Naive thymus-derived CD8-positive, alpha-beta T cell (primary cell): ENCODE results near the gene RBMS2. TPM values are rescaled to one million over a fixed set of nuclear protein-coding genes. Genes with fewer than 3 reads are reported as not detected.

Source experiments
- ATAC-seq, 2 donors: fragments of 150-1000 bp; cut with Tn5 transposase in 1 of 2; sonication (Bioruptor Pico), chemical (Tn5 transposase) in 1 of 2; 1 replicate in 1 of 2; 2 replicates in 1 of 2; pipeline ENCODE4 v1.10.0; 2021; ENCODE audit warnings: mild to moderate bottlenecking in 2 of 2, moderate library complexity in 2 of 2
- POLR2A ChIA-PET: fragments of 350-600 bp; sonication (Branson Sonifier 250); formaldehyde crosslinking; loops from one replicate; lab custom pipeline; 2021; ENCODE audit warnings: antibody characterized with exemption; lab: Charles Lee
- DNase-seq, 10 donors: peaks; one replicate each; pipeline versions ENCODE4 v3.0.0 to v3.0.0-alpha.2; 2020 to 2022
- H3K27ac Mint-ChIP-seq, 10 donors: one replicate each; pipeline ENCODE4 v1.8.0; 2020 to 2022; ENCODE audit warnings: mild to moderate bottlenecking in 10 of 10, mixed read lengths in 10 of 10, moderate library complexity in 4 of 10, inconsistent platforms in 1 of 10
- H3K27me3 Mint-ChIP-seq, 5 donors: one replicate each; pipeline ENCODE4 v1.8.0; 2021 to 2022; ENCODE audit warnings: mixed read lengths in 5 of 5
- H3K36me3 Mint-ChIP-seq, 3 donors: one replicate each; pipeline ENCODE4 v1.8.0; 2020 to 2022; ENCODE audit warnings: mixed read lengths in 3 of 3, mild to moderate bottlenecking in 2 of 3, inconsistent platforms in 1 of 3
- H3K4me1 Mint-ChIP-seq, 4 donors: one replicate each; pipeline ENCODE4 v1.8.0; 2021 to 2022; ENCODE audit warnings: mixed read lengths in 4 of 4
- H3K4me3 Mint-ChIP-seq, 10 donors: one replicate each; pipeline ENCODE4 v1.8.0; 2020 to 2022; ENCODE audit warnings: mild to moderate bottlenecking in 10 of 10, mixed read lengths in 10 of 10, moderate library complexity in 6 of 10, inconsistent platforms in 1 of 10
- H3K9me3 Mint-ChIP-seq, 9 donors: one replicate each; pipeline ENCODE4 v1.8.0; 2020 to 2022; ENCODE audit warnings: mixed read lengths in 9 of 9, mild to moderate bottlenecking in 3 of 9, inconsistent platforms in 1 of 9, moderate library complexity in 1 of 9
- polyA plus RNA-seq, 3 donors: library from polyadenylated mRNA; unstranded; fragments of 300-500 nt; fragmentation: Illumina TruSeq; gene quantifications; one replicate each; pipeline ENCODE4 v1.2.3, GENCODE V29; 2021
- total RNA-seq, 8 experiments: library from RNA in 2 of 8; stranded (reverse) in 2 of 8; gene quantifications; one replicate each; pipeline ENCODE4 v1.2.3 and lab custom pipeline; 2021 to 2026

Gene RBMS2
- total and polyA plus RNA-seq, 5 experiments from 2014 or later = 1.2 to 6.2 (median 4.1) TPM

GRCh38 chr12:56634837-56635791 lies 113.5 kb downstream of the RBMS2 start:
- H3K36me3 Mint-ChIP-seq = peaks cover 0 to 31% (median 8%) of the 10 kb centered on the region in 3 donors
- H3K4me1 Mint-ChIP-seq = peaks cover 37 to 79% (median 69%) of the 10 kb centered on the region in 4 donors
- DNase-seq = peak; percentile 35 to 75 (median 51)
- peak overlapping the region; percentile 86 to 100 (median 98) for H3K27ac Mint-ChIP-seq
- H3K9me3 Mint-ChIP-seq = no peaks in the 10 kb centered on the region
- no peaks in the 10 kb centered on the region for H3K27me3 Mint-ChIP-seq
- peak overlapping the region; percentile 84 to 99 (median 96) for H3K4me3 Mint-ChIP-seq
- ATAC-seq = peak; percentile 16 to 43
- POLR2A ChIA-PET = interaction anchor here (0.5 to 11.5 kb wide), 14 partner anchors 9 to 805 kb away, joined by 3 to 218 read pairs (median 5); partner anchors contain the start of genes ATP5F1B, NACA, PRIM1 and PTGES3

- ATAC-seq (peak; percentile 65 to 66), DNase-seq (peak; percentile 55 to 87 (median 72))
- Mint-ChIP-seq H3K4me3 (peak overlapping the region; percentile 84 to 99 (median 96)), H3K27me3 (no peaks in the 10 kb centered on the region), H3K4me1 (peaks cover 39 to 70% (median 62%) of the 10 kb centered on the region in 4 donors), H3K36me3 (peaks cover 0 to 39% (median 8%) of the 10 kb centered on the region in 3 donors), H3K9me3 (no peaks in the 10 kb centered on the region), H3K27ac (peak overlapping the region; percentile 90 to 100 (median 98))
- POLR2A ChIA-PET = interaction anchor here (0.5 to 11.5 kb wide), 19 partner anchors 10 to 593 kb away, joined by 3 to 218 read pairs (median 4); partner anchors contain the start of genes ATP5F1B, CNPY2, NACA and PRIM1
Observed at GRCh38 chr12:56635806-56636674, 114.4 kb downstream of the RBMS2 start.

GRCh38 chr12:56636675-56637540 lies 115.3 kb downstream of the RBMS2 start:
- POLR2A ChIA-PET = interaction anchor here (0.5 to 11.5 kb wide), 18 partner anchors 9 to 593 kb away, joined by 3 to 218 read pairs (median 4); partner anchors contain the start of genes ATP5F1B, CNPY2, NACA and PRIM1
- peaks cover 35 to 64% (median 54%) of the 10 kb centered on the region in 4 donors for H3K4me1 Mint-ChIP-seq
- peak overlapping the region; percentile 90 to 100 (median 98) for H3K27ac Mint-ChIP-seq
- peak; percentile 64 to 80 for ATAC-seq
- H3K4me3 Mint-ChIP-seq = peak overlapping the region; percentile 84 to 99 (median 96)
- peaks cover 0 to 46% (median 8%) of the 10 kb centered on the region in 3 donors for H3K36me3 Mint-ChIP-seq
- H3K9me3 Mint-ChIP-seq = no peaks in the 10 kb centered on the region
- H3K27me3 Mint-ChIP-seq = no peaks in the 10 kb centered on the region
- peak; percentile 94 to 99 (median 98) for DNase-seq

- POLR2A ChIA-PET = interaction anchor here (6.8 to 11.5 kb wide), 2 partner anchors 11 to 49 kb away, joined by 55 to 218 read pairs; partner anchors contain the start of gene PTGES3
- H3K4me3 Mint-ChIP-seq = no peak overlapping the region
Observed at GRCh38 chr12:56637621-56638020, 116.0 kb downstream of the RBMS2 start.

GRCh38 chr12:56641219-56641618 lies 119.6 kb downstream of the RBMS2 start:
- POLR2A ChIA-PET = interaction anchor here (0.6 to 1.3 kb wide), 5 partner anchors 10 to 597 kb away, joined by 3 to 4 read pairs (median 3); no protein-coding TSS in a partner anchor
- Mint-ChIP-seq H3K27ac (no peak overlapping the region), H3K9me3 (no peaks in the 10 kb centered on the region), H3K27me3 (no peaks in the 10 kb centered on the region), H3K36me3 (peaks cover 0 to 80% (median 16%) of the 10 kb centered on the region in 3 donors), H3K4me1 (peaks cover 23 to 58% (median 50%) of the 10 kb centered on the region in 4 donors), H3K4me3 (no peak overlapping the region)
- ATAC-seq = no peak
- DNase-seq = no peak

More at GRCh38 chr12:56637621-56638020, 116.0 kb downstream of the RBMS2 start:
- peaks cover 0 to 53% (median 13%) of the 10 kb centered on the region in 3 donors for H3K36me3 Mint-ChIP-seq
- DNase-seq = no peak
- H3K27me3 Mint-ChIP-seq = no peaks in the 10 kb centered on the region
- ATAC-seq = no peak
- no peaks in the 10 kb centered on the region for H3K9me3 Mint-ChIP-seq
- H3K27ac Mint-ChIP-seq = peak overlapping the region; percentile 78 to 100 (median 98)
- H3K4me1 Mint-ChIP-seq = peaks cover 35 to 63% (median 54%) of the 10 kb centered on the region in 4 donors

- Mint-ChIP-seq H3K36me3 (peaks cover 0 to 53% (median 14%) of the 10 kb centered on the region in 3 donors), H3K4me1 (peaks cover 13 to 45% (median 42%) of the 10 kb centered on the region in 4 donors), H3K4me3 (peak overlapping the region; percentile 79 to 98 (median 95)), H3K27me3 (no peaks in the 10 kb centered on the region), H3K27ac (peak overlapping the region; percentile 90 to 100 (median 98)), H3K9me3 (no peaks in the 10 kb centered on the region)
- ATAC-seq (no peak), DNase-seq (no peak)
- POLR2A ChIA-PET = interaction anchor here (0.6 to 4.2 kb wide), 6 partner anchors 10 to 716 kb away, joined by 3 to 74 read pairs (median 35); partner anchors contain the start of genes BAZ2A, PTGES3 and STAT6
Observed at GRCh38 chr12:56644654-56645053, 123.0 kb downstream of the RBMS2 start.

- ATAC-seq = peak in 1 of 2 donors; percentile 1
- Mint-ChIP-seq H3K36me3 (peaks cover 0 to 47% (median 10%) of the 10 kb centered on the region in 3 donors), H3K4me3 (peak overlapping the region; percentile 79 to 98 (median 95)), H3K4me1 (peaks cover 13 to 42% (median 40%) of the 10 kb centered on the region in 4 donors), H3K27me3 (no peaks in the 10 kb centered on the region), H3K9me3 (no peaks in the 10 kb centered on the region), H3K27ac (peak overlapping the region; percentile 90 to 100 (median 98))
- POLR2A ChIA-PET = interaction anchor here (0.5 to 4.2 kb wide), 11 partner anchors 10 to 716 kb away, joined by 3 to 74 read pairs (median 5); partner anchors contain the start of genes BAZ2A, NACA, PTGES3 and RBMS2
- no peak for DNase-seq
Observed at GRCh38 chr12:56645201-56645716, 123.6 kb downstream of the RBMS2 start.

Other genes with a start within 250 kb of the RBMS2 start
- gene CS, start 221.5 kb upstream of the RBMS2 start, total RNA-seq = 100 to 1,000 TPM; 115 to 127 TPM
- 10 to 100 TPM; 48.3 to 68.8 (median 50.2) TPM for gene CS, start 221.5 kb upstream of the RBMS2 start, polyA plus RNA-seq
- gene CNPY2, start 205.8 kb upstream of the RBMS2 start, total RNA-seq = 10 to 100 TPM; 79.9 to 85.6 TPM
- gene CNPY2, start 205.8 kb upstream of the RBMS2 start, polyA plus RNA-seq = 100 to 1,000 TPM; 173 to 196 (median 179) TPM
- gene PAN2, start 187.8 kb upstream of the RBMS2 start, total RNA-seq = 100 to 1,000 TPM; 210 to 216 TPM
- 10 to 100 TPM; 10.5 to 11.9 (median 11.0) TPM for gene PAN2, start 187.8 kb upstream of the RBMS2 start, polyA plus RNA-seq
- gene IL23A, start 182.9 kb upstream of the RBMS2 start, total RNA-seq = 10 to 100 TPM; 32.4 to 35.3 TPM
- 10 to 100 TPM; 12.3 to 16.6 (median 16.2) TPM for gene IL23A, start 182.9 kb upstream of the RBMS2 start, polyA plus RNA-seq
- gene STAT2, start 161.7 kb upstream of the RBMS2 start, total RNA-seq = 100 to 1,000 TPM; 161 to 165 TPM
- 10 to 100 TPM; 61.7 to 68.1 (median 64.5) TPM for gene STAT2, start 161.7 kb upstream of the RBMS2 start, polyA plus RNA-seq
- gene APOF, start 159.0 kb upstream of the RBMS2 start, total RNA-seq = not detected
- gene APOF, start 159.0 kb upstream of the RBMS2 start, polyA plus RNA-seq = not detected
- 1 to 10 TPM; 5.5 to 5.8 TPM for gene TIMELESS, start 72.4 kb upstream of the RBMS2 start, total RNA-seq
- gene TIMELESS, start 72.4 kb upstream of the RBMS2 start, polyA plus RNA-seq = 1 to 10 TPM; 3.3 to 4.2 (median 3.5) TPM
- not detected for gene MIP, start 67.2 kb upstream of the RBMS2 start, total RNA-seq
- not detected for gene MIP, start 67.2 kb upstream of the RBMS2 start, polyA plus RNA-seq
- gene SPRYD4, start 53.2 kb upstream of the RBMS2 start, total RNA-seq = 1 to 10 TPM; 9.0 to 9.4 TPM
- 1 to 10 TPM; 1.3 to 1.6 (median 1.4) TPM for gene SPRYD4, start 53.2 kb upstream of the RBMS2 start, polyA plus RNA-seq
- 10 to 100 TPM; 10.9 to 11.5 TPM for gene GLS2, start 33.7 kb upstream of the RBMS2 start, total RNA-seq
- 1 to 10 TPM; 3.2 to 6.5 (median 6.4) TPM for gene GLS2, start 33.7 kb upstream of the RBMS2 start, polyA plus RNA-seq
- gene BAZ2A, start 108.5 kb downstream of the RBMS2 start, total RNA-seq = 100 to 1,000 TPM; 198 to 202 TPM
- gene BAZ2A, start 108.5 kb downstream of the RBMS2 start, polyA plus RNA-seq = 10 to 100 TPM; 14.3 to 29.5 (median 24.1) TPM
- 100 to 1,000 TPM; 269 to 285 TPM for gene ATP5F1B, start 124.2 kb downstream of the RBMS2 start, total RNA-seq
- gene ATP5F1B, start 124.2 kb downstream of the RBMS2 start, polyA plus RNA-seq = 100 to 1,000 TPM; 724 to 879 (median 771) TPM
- 100 to 1,000 TPM; 179 to 197 TPM for gene PTGES3, start 166.5 kb downstream of the RBMS2 start, total RNA-seq
- gene PTGES3, start 166.5 kb downstream of the RBMS2 start, polyA plus RNA-seq = 100 to 1,000 TPM; 229 to 236 (median 234) TPM
- 1,000 to 10,000 TPM; 1,471 to 1,474 TPM for gene NACA, start 203.5 kb downstream of the RBMS2 start, total RNA-seq
- gene NACA, start 203.5 kb downstream of the RBMS2 start, polyA plus RNA-seq = 1,000 to 10,000 TPM; 1,330 to 1,441 (median 1,344) TPM
- gene PRIM1, start 230.5 kb downstream of the RBMS2 start, total RNA-seq = 10 to 100 TPM; 26.3 to 26.7 TPM
- gene PRIM1, start 230.5 kb downstream of the RBMS2 start, polyA plus RNA-seq = 10 to 100 TPM; 43.8 to 49.1 (median 45.8) TPM
- gene HSD17B6, start 241.5 kb downstream of the RBMS2 start, total RNA-seq = 1 to 10 TPM; 1.2 to 1.3 TPM
- gene HSD17B6, start 241.5 kb downstream of the RBMS2 start, polyA plus RNA-seq = 1 to 10 TPM in 2 of 3 donors, under 1 TPM in 1; 0.71 to 1.3 (median 1.1) TPM